ENCODE data around the gene CTDP1.
"Not testable (repeated sequence)": the region's sequence is repeated elsewhere in the genome, so short reads cannot be mapped to it uniquely, and the experiment has no call there.

CTDP1 gene

GRCh38 chr18:79682894-79683625, 3.5 kb downstream of the CTDP1 start:
- no peak for DNase-seq (ENCODE audit: low read depth in 2 of 2)

GRCh38 chr18:79683626-79684282, 4.2 kb downstream of the CTDP1 start:
- DNase-seq (ENCODE audit: low read depth in 2 of 2) = no peak

GRCh38 chr18:79684283-79684631, 4.7 kb downstream of the CTDP1 start:
- DNase-seq (ENCODE audit: low read depth in 2 of 2) = no peak

- no peak for DNase-seq (ENCODE audit: low read depth in 2 of 2)
These were observed 5.2 kb downstream of the CTDP1 start for GRCh38 chr18:79684787-79685186.

GRCh38 chr18:79685281-79685680, 5.7 kb downstream of the CTDP1 start:
- DNase-seq (ENCODE audit: low read depth in 2 of 2) = no peak

GRCh38 chr18:79685971-79686370, 6.4 kb downstream of the CTDP1 start:
- DNase-seq (ENCODE audit: low read depth in 2 of 2) = no peak

GRCh38 chr18:79687806-79688205, 8.2 kb downstream of the CTDP1 start:
- DNase-seq (ENCODE audit: low read depth in 2 of 2) = no peak

- DNase-seq (ENCODE audit: low read depth in 2 of 2) = no peak
These were observed 10.5 kb downstream of the CTDP1 start for GRCh38 chr18:79690071-79690470.

- DNase-seq (ENCODE audit: low read depth in 2 of 2) = no peak
These were observed 11.2 kb downstream of the CTDP1 start for GRCh38 chr18:79690586-79691482.

- no peak for DNase-seq (ENCODE audit: low read depth in 2 of 2)
These were observed 12.5 kb downstream of the CTDP1 start for GRCh38 chr18:79692056-79692455.

- no peak for DNase-seq (ENCODE audit: low read depth in 2 of 2)
These were observed 13.3 kb downstream of the CTDP1 start for GRCh38 chr18:79692886-79693285.

- no peak for DNase-seq (ENCODE audit: low read depth in 2 of 2)
These were observed 14.1 kb downstream of the CTDP1 start for GRCh38 chr18:79693561-79694205.

- not testable (repeated sequence) for DNase-seq (ENCODE audit: low read depth in 2 of 2)
These were observed 14.7 kb downstream of the CTDP1 start for GRCh38 chr18:79694206-79694894.

- no peak for DNase-seq (ENCODE audit: low read depth in 2 of 2)
These were observed 15.3 kb downstream of the CTDP1 start for GRCh38 chr18:79694895-79695213.

GRCh38 chr18:79695269-79695668, 15.7 kb downstream of the CTDP1 start:
- DNase-seq (ENCODE audit: low read depth in 2 of 2) = no peak

- no peak for DNase-seq (ENCODE audit: low read depth in 2 of 2)
These were observed 16.6 kb downstream of the CTDP1 start for GRCh38 chr18:79695856-79696850.

GRCh38 chr18:79697178-79697577, 17.6 kb downstream of the CTDP1 start:
- no peak for DNase-seq (ENCODE audit: low read depth in 2 of 2)

GRCh38 chr18:79697976-79698375, 18.4 kb downstream of the CTDP1 start:
- no peak for DNase-seq (ENCODE audit: low read depth in 2 of 2)

GRCh38 chr18:79698668-79699335, 19.2 kb downstream of the CTDP1 start:
- DNase-seq (ENCODE audit: low read depth in 2 of 2) = no peak

GRCh38 chr18:79699653-79700052, 20.1 kb downstream of the CTDP1 start:
- DNase-seq (ENCODE audit: low read depth in 2 of 2) = no peak

All from stimulated activated CD8-positive, alpha-beta memory T cell treated with anti-CD3 and anti-CD28 coated beads, Interleukin-15, amount 100 ng/mL, for 4 hours (primary cell).